Endothelial cell of umbilical vein (primary cell): Measurements from ENCODE around the gene CDC25C.

Source experiments
- CTCF ChIP-seq, 2 donors: IDR thresholded peaks; 1 replicate in 1 of 2; 2 replicates in 1 of 2; pipeline ENCODE4 v1.5.1; 2011; ENCODE audit warnings: low read length in 2 of 2, mild to moderate bottlenecking in 2 of 2, moderate library complexity in 2 of 2, control low read depth in 1 of 2, inconsistent platforms in 1 of 2, low read depth in 1 of 2; ENCODE audit not compliant: insufficient read depth in 1 of 2; ENCODE audit errors: extremely low read depth in 1 of 2
- EZH2 ChIP-seq: IDR thresholded peaks from 2 replicates; pipeline ENCODE4 v1.6.1; 2012; ENCODE audit warnings: borderline replicate concordance, low read depth, mild to moderate bottlenecking, moderate library complexity, low read length, inconsistent platforms; ENCODE audit not compliant: severe bottlenecking
- FOS ChIP-seq: IDR thresholded peaks from 2 replicates; pipeline ENCODE4 v1.6.1; 2011; ENCODE audit warnings: mild to moderate bottlenecking, low read length, moderate library complexity, borderline replicate concordance; ENCODE audit not compliant: insufficient read depth
- GATA2 ChIP-seq: IDR thresholded peaks from 2 replicates; pipeline ENCODE4 v1.7.0; 2011; ENCODE audit warnings: low read depth, mild to moderate bottlenecking, moderate library complexity, mixed read lengths, low read length; ENCODE audit not compliant: insufficient read length, insufficient read depth
- JUN ChIP-seq: IDR thresholded peaks from 2 replicates; pipeline ENCODE4 v1.6.1; 2011; ENCODE audit warnings: borderline replicate concordance, low read depth; ENCODE audit not compliant: insufficient read length, insufficient read depth
- MAX ChIP-seq: IDR thresholded peaks from 2 replicates; pipeline ENCODE4 v1.6.1; 2011; ENCODE audit not compliant: insufficient read depth, insufficient read length
- MYC ChIP-seq: IDR thresholded peaks from one replicate; pipeline ENCODE4 v1.6.1; 2011; ENCODE audit warnings: mild to moderate bottlenecking, low read depth, low read length
- POLR2A ChIP-seq: IDR thresholded peaks from 2 replicates; pipeline ENCODE4 v1.6.1; 2012; ENCODE audit warnings: low read depth, mild to moderate bottlenecking, control low read depth, low read length
- POLR2AphosphoS5 ChIP-seq: IDR thresholded peaks from 2 replicates; pipeline ENCODE4 v1.6.1; 2012; ENCODE audit warnings: low read depth, mild to moderate bottlenecking, control low read depth, low read length, moderate library complexity; ENCODE audit not compliant: insufficient read depth

DNA sequence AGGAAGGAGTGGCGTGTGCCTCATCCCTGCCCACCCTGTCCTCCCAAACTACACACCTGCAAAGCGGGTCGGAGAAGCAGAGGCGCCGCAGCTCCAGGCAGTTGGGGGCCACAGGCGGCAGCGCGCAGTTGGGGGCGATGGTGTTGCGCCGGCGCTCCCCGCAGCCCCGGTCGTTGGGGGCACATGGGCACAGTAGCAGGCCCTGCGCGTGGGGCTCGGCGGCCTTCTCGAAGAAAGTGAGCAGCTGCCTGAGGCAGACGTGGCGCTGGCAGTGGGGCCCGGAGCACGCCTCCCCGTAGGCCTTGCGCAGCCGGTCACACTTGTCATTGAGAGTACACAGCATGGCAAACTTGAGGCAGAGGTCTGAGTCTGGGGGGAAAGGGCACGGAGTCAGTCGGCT is 74.0 kb downstream of the CDC25C start:
- TF ChIP-seq CTCF (IDR thresholded peaks at IDR 0.05; ENCODE audit: extremely low read depth in 1 of 2, insufficient read depth in 1 of 2, low read depth in 1 of 2, low read length in 2 of 2), result no peak
- TF ChIP-seq POLR2A, result no peak
- no peak for TF ChIP-seq EZH2
- no peak for TF ChIP-seq MYC
- TF ChIP-seq MAX, result no peak
- TF ChIP-seq FOS, result no peak
- no peak for TF ChIP-seq JUN
- no peak for TF ChIP-seq POLR2AphosphoS5
- no peak for TF ChIP-seq GATA2
